Smooth muscle cell (in vitro differentiated cells): Measurements from ENCODE around the gene CMIP. TPM values are rescaled to one million over a fixed set of nuclear protein-coding genes. Genes with fewer than 3 reads are reported as not detected.

Experiments used
- DNase-seq: peaks from one replicate; lab custom pipeline; 2025; ENCODE audit not compliant: unreplicated experiment; lab: John Stamatoyannopoulos, UW
- H2AFZ ChIP-seq: fragments of 200-600 bp; sonication (generic); 2 replicates; pipeline ENCODE4 v1.6.0; 2016; ENCODE audit warnings: antibody characterized with exemption, low read depth, mild to moderate bottlenecking
- H3F3A ChIP-seq: fragments of 200-600 bp; sonication (generic); 2 replicates; pipeline ENCODE4 v1.6.0; 2017; ENCODE audit warnings: antibody characterized with exemption, low read depth
- H3K27ac ChIP-seq: fragments of 200-600 bp; sonication (generic); 2 replicates; pipeline ENCODE4 v1.5.1; 2016; ENCODE audit warnings: low read depth, mild to moderate bottlenecking
- H3K27me3 ChIP-seq: fragments of 200-600 bp; sonication (generic); 2 replicates; pipeline ENCODE4 v1.6.1; 2016; ENCODE audit warnings: low read depth, mild to moderate bottlenecking
- H3K36me3 ChIP-seq: fragments of 200-600 bp; sonication (generic); 2 replicates; pipeline ENCODE4 v1.5.1; 2016; ENCODE audit warnings: low read depth
- H3K4me1 ChIP-seq: fragments of 200-600 bp; sonication (generic); 2 replicates; pipeline ENCODE4 v1.5.1; 2016; ENCODE audit warnings: low read depth
- H3K4me2 ChIP-seq: fragments of 200-600 bp; sonication (generic); 2 replicates; pipeline ENCODE4 v1.6.0; 2016; ENCODE audit warnings: mild to moderate bottlenecking
- H3K4me3 ChIP-seq: fragments of 200-600 bp; sonication (generic); 2 replicates; pipeline ENCODE4 v1.5.1; 2016; ENCODE audit warnings: mild to moderate bottlenecking
- H3K79me2 ChIP-seq: fragments of 200-600 bp; sonication (generic); 2 replicates; pipeline ENCODE4 v1.6.0; 2016; ENCODE audit warnings: low read depth, mild to moderate bottlenecking
- H3K9ac ChIP-seq: fragments of 200-600 bp; sonication (generic); 2 replicates; pipeline ENCODE4 v1.6.0; 2016; ENCODE audit warnings: low read depth
- H3K9me3 ChIP-seq: fragments of 200-600 bp; sonication (generic); replicated peaks from 2 replicates; pipeline ENCODE4 v1.5.1; 2016; ENCODE audit warnings: low read depth
- H4K20me1 ChIP-seq: fragments of 200-600 bp; sonication (generic); 2 replicates; pipeline ENCODE4 v1.6.0; 2016; ENCODE audit warnings: low read depth
- WGBS: methylation state at CpG from one replicate; pipeline ENCODE4 v1.1.7; 2016; ENCODE audit warnings: low lambda C conversion rate; 5-methylcytosine and 5-hydroxymethylcytosine counted together
- polyA plus RNA-seq: library from polyadenylated mRNA; unstranded; fragments of >200 nt; fragmentation: Nextera tagmentation; extraction: Ambion mirVana; gene quantifications from 2 replicates; pipeline ENCODE4 v1.2.1, GENCODE V29; 2016
- total RNA-seq: library from RNA; depleted of rRNA; stranded (reverse); fragments of >200 nt; gene quantifications from 2 replicates; pipeline ENCODE4 v1.2.3, GENCODE V29; 2014
- TF ChIP-seq, protein P1 (sequence below): fragments of 200-600 bp; sonication (generic); IDR thresholded peaks from 2 replicates; pipeline ENCODE4 v1.5.1; 2017; ENCODE audit warnings: borderline replicate concordance, mild to moderate bottlenecking, antibody characterized with exemption; ENCODE audit not compliant: insufficient read depth, poor library complexity, severe bottlenecking

CMIP gene
- total and polyA plus RNA-seq, 2 experiments from 2014 or later = 2.5 to 44.5 TPM

DNA sequence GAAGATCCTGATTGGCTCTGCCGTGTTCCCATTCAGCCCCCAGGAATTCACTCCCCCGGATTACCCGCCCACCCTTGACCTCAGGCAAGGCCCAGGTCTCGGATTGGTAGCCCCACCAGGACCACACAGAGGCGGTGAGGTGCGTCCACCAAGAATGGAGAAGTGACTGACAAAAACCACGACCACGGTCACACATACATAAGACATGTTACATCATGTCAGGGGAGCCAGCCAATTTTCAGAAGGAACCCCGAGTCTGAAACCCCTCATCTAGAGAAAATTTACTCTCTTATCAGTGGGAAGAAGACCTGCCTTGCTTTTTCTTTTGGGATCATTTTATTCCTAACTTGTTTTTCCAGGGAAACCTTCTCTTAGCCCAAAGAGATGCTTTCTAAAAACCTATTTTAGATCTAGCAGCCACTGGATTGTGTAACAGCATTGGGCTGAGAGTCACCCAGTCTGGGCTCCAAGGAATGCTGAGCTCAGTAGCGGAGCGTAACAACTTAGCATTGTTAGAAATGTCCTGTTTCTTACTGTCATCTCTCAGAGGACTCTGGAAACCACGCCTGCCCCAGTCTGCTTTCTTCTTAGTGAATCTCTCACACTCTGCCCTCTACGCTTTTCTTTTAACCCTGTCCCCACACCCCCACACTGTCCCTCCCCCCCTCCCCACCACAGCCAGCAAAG is 164.1 kb downstream of the CMIP start:
- 37% methylated on average over 12 of the region's 13 CpGs for WGBS
- Histone ChIP-seq H3K27ac (peak overlapping the region; percentile 76), H2AFZ (no peak overlapping the region), H3K9ac (peak overlapping the region; percentile 77), H4K20me1 (peaks cover 77% of the 10 kb centered on the region), H3K36me3 (no peaks in the 10 kb centered on the region), H3F3A (peaks cover 22% of the 10 kb centered on the region), H3K4me2 (peak overlapping the region; percentile 68), H3K4me3 (no peak overlapping the region), H3K9me3 (no peaks in the 10 kb centered on the region), H3K4me1 (peaks cover 13% of the 10 kb centered on the region), H3K27me3 (no peaks in the 10 kb centered on the region), H3K79me2 (peaks cover 29% of the 10 kb centered on the region)
- TF ChIP-seq, protein P1, sequence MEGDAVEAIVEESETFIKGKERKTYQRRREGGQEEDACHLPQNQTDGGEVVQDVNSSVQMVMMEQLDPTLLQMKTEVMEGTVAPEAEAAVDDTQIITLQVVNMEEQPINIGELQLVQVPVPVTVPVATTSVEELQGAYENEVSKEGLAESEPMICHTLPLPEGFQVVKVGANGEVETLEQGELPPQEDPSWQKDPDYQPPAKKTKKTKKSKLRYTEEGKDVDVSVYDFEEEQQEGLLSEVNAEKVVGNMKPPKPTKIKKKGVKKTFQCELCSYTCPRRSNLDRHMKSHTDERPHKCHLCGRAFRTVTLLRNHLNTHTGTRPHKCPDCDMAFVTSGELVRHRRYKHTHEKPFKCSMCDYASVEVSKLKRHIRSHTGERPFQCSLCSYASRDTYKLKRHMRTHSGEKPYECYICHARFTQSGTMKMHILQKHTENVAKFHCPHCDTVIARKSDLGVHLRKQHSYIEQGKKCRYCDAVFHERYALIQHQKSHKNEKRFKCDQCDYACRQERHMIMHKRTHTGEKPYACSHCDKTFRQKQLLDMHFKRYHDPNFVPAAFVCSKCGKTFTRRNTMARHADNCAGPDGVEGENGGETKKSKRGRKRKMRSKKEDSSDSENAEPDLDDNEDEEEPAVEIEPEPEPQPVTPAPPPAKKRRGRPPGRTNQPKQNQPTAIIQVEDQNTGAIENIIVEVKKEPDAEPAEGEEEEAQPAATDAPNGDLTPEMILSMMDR = no peak
- DNase-seq = no peak

DNA sequence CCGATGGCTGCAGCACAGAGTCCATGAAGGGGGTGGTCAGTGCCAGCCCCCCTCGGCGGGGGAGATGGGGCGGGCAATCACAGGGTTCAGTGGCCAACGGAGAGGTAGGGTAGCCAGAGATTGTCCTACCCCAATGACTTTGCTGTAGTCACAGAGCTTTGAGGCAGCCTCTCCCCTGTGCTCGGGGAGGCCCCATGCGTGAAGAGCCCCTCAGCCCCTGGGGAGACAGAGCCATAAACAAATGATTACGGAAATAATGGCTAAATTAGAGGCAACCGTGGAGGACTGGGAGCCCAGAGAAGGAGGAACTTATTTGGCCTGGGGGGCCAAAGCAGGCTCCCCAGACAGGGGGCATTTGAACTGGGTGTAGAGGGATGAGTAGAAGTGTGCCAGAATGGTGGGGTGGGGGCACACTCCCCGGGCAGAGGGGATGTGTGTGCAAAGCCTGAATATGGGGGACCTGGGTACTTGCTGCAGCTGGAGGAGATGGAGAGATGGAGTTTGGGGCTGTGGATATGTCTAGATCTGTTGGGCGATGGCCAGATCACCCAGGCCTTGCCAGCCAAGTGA is 164.8 kb downstream of the CMIP start:
- H3K79me2 ChIP-seq = peaks cover 26% of the 10 kb centered on the region
- TF ChIP-seq, protein P1 = no peak
- H2AFZ ChIP-seq = no peak overlapping the region
- H3K27me3 ChIP-seq = no peaks in the 10 kb centered on the region
- peaks cover 13% of the 10 kb centered on the region for H3K4me1 ChIP-seq
- peak overlapping the region; percentile 77 for H3K9ac ChIP-seq
- H3F3A ChIP-seq = peaks cover 21% of the 10 kb centered on the region
- H3K36me3 ChIP-seq = no peaks in the 10 kb centered on the region
- no peak for DNase-seq
- H4K20me1 ChIP-seq = peaks cover 76% of the 10 kb centered on the region
- no peaks in the 10 kb centered on the region for H3K9me3 ChIP-seq
- WGBS = 86% methylated on average over 11 of the region's 11 CpGs
- H3K4me3 ChIP-seq = no peak overlapping the region
- peak overlapping the region; percentile 68 for H3K4me2 ChIP-seq
- peak overlapping the region; percentile 76 for H3K27ac ChIP-seq

DNA sequence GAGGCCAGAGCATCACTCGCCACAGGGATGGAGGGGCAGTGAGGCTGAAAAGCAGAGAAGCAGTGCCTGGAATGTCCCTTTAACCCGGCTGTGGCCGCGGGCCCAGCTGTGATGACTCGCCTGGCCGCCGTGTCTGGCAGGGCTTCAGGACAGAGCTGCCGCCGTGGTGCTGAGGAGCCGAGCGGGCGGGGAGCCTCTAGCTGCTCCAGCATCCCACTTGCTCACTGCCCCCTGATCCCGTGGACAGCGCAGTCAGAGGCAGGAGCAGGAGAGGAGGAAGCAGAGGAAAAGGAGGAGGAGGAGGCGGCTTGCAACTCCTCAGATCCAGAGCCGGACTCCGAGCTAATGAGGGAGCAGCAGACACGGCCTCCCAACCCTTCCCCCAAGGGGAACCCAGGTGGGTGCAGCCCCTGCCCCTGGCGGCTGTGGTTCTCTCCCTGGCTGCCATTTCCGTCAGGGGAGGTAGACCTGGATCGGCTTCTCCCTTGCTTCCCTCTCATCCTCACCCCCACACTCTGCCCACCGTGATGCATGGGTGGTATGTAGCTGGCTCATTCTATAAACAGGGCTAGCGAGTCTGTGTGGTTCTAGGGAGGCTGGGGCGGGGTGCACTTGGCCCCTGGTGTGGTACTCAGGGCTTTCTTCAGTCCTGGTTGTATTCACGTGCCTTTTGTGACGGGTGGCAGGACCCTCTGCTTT is 165.7 kb downstream of the CMIP start:
- no peak overlapping the region for H3K4me3 ChIP-seq
- H3K36me3 ChIP-seq = no peaks in the 10 kb centered on the region
- peaks cover 13% of the 10 kb centered on the region for H3K4me1 ChIP-seq
- H3K9ac ChIP-seq = peak overlapping the region; percentile 77
- peak overlapping the region; percentile 76 for H3K27ac ChIP-seq
- H3F3A ChIP-seq = peaks cover 18% of the 10 kb centered on the region
- H2AFZ ChIP-seq = no peak overlapping the region
- H4K20me1 ChIP-seq = peaks cover 68% of the 10 kb centered on the region
- H3K79me2 ChIP-seq = peaks cover 32% of the 10 kb centered on the region
- peak overlapping the region; percentile 68 for H3K4me2 ChIP-seq
- no peaks in the 10 kb centered on the region for H3K9me3 ChIP-seq
- TF ChIP-seq, protein P1 = no peak
- DNase-seq = peak; percentile 23
- WGBS = 40% methylated on average over 20 of the region's 26 CpGs
- no peaks in the 10 kb centered on the region for H3K27me3 ChIP-seq
